WTC11 (cell line): ENCODE results near the gene ILK.

Experiments used
- AR ChIP-seq: fragments of 250-450 bp; sonication (Bioruptor Pico); IDR thresholded peaks from 2 replicates; pipeline ENCODE4 v1.9.0; 2021; ENCODE audit warnings: mild to moderate bottlenecking
- CTCF ChIP-seq: fragments of 200-600 bp; IDR thresholded peaks from 2 replicates; pipeline ENCODE4 v1.8.0; 2022; ENCODE audit warnings: antibody characterized with exemption
- HMGXB4 ChIP-seq: sonication (generic); formaldehyde crosslinking; IDR thresholded peaks from 2 replicates; pipeline ENCODE4 v1.8.1; 2023; ENCODE audit warnings: mild to moderate bottlenecking, moderate library complexity, missing genetic modification reagents
- NR2C2 ChIP-seq: sonication (generic); formaldehyde crosslinking; IDR thresholded peaks from 2 replicates; pipeline ENCODE4 v1.8.0; 2022; ENCODE audit warnings: mild to moderate bottlenecking, missing genetic modification reagents
- USF1 ChIP-seq: sonication (generic); formaldehyde crosslinking; IDR thresholded peaks from 2 replicates; pipeline ENCODE4 v1.8.0; 2022; ENCODE audit warnings: mild to moderate bottlenecking, missing genetic modification reagents

DNA sequence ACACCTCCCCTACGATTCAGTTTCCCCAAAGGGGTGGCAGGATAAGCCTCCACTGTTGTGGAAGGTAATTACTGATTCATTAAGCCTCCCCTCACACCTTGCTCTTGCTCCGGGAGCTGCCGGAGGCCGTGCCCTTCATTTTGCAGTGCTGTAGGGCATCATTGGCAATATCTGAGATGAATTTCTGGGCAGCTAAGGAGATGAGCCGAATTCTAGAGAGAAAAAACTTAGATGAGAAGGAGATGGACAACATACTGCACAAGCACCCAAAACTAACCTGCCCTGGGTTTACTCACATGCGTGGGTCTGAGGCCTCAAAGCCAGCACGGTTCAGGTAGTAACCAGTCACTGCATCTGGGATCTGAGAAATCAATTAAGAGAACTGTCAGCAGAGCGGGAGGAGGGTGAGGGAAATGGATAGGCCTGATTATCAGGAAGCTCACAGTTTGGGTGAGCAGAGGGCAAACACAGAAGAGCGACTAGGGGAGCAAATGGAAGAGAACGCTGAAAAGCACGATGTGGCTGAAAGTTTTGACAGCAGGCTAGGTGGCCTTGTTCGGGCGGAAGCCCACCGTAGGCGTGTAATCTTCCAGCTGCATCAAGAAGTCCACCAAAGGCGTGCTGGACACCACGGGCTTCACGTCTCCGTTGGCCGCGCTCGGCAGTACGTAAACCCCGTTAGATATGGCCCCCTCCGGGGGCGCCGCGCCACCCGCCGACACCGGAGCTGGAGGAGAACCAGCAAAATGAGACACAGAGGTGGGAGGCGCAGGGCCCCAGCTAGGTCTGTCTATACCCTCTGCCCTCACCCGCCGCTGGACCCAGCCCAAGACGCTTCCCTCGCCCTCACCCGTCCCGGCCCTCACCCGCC is 7.8 kb downstream of the ILK start:
- TF ChIP-seq USF1 (CRISPR knock-in tag) (no peak), AR (CRISPR knock-in tag) (0 out of 2 replicates have a peak, but pooled peaks have one; percentile 6), NR2C2 (CRISPR knock-in tag) (no peak), CTCF (no peak), HMGXB4 (CRISPR knock-in tag) (no peak)
